ENCODE data around the gene NEURL2. TPM values are rescaled to one million over a fixed set of nuclear protein-coding genes. Genes with fewer than 3 reads are reported as not detected.

The NEURL2 gene
- total RNA-seq, 4 donors from 2014 or later = 4.2 to 11.5 (median 5.7) TPM

GRCh38 chr20:45861221-45862075 lies 29.6 kb downstream of the NEURL2 start:
- no peak for TF ChIP-seq CTCF (IDR thresholded peaks at IDR 0.05)
- TF ChIP-seq POLR2A (IDR thresholded peaks at IDR 0.05) = no peak
- no peak for TF ChIP-seq POLR2AphosphoS5 (IDR thresholded peaks at IDR 0.05)
- TF ChIP-seq EP300 (IDR thresholded peaks at IDR 0.05) = no peak
- no peak for DNase-seq (ENCODE audit: low spot score in 2 of 2)
- Histone ChIP-seq H3K4me1 (peaks cover 14% of the 10 kb centered on the region), H3K9me3 (no peaks in the 10 kb centered on the region), H3K27me3 (no peaks in the 10 kb centered on the region), H3K36me3 (no peaks in the 10 kb centered on the region), H3K27ac (no peak overlapping the region), H3K4me3 (no peak overlapping the region)
- 93% methylated on average over 7 of the region's 7 CpGs for whole genome bisulfite sequencing

DNA sequence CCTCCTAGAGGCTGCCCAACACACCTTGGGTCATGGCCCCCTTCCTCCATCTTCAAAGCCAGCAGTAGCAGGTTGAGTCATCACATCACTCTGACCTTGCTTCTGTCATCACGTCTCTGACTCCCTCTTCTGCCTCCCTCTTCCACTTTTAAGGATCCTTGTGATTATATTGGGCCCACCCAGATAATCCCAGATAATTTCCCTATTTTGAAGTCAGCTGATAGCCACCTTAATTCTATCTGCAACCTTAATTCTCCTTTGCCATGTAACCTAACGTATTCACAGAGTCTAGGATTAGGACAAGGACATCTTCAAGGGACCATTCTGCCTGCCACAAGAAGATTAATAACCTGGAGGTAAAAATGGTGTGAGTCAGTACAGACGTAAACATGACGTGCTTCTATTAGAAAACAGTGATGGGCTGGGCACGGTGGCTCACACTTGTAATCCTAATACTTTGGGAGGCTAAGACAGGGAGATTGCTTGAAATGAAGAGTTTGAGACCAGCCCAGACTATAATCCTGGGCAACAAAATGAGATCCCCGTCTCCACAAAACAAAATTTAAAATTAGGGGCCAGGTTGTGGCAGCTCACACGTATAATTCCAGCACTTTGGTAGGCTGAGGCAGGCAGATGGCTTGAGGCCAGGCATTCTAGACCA lies 30.3 kb downstream of the NEURL2 start:
- H3K27ac ChIP-seq = no peak overlapping the region
- 69% methylated on average over 7 of the region's 7 CpGs for WGBS
- H3K4me3 ChIP-seq = no peak overlapping the region
- H3K36me3 ChIP-seq = no peaks in the 10 kb centered on the region
- H3K27me3 ChIP-seq = no peaks in the 10 kb centered on the region
- TF ChIP-seq POLR2AphosphoS5 (IDR thresholded peaks at IDR 0.05) (no peak), CTCF (IDR thresholded peaks at IDR 0.05) (no peak), POLR2A (IDR thresholded peaks at IDR 0.05) (no peak), EP300 (IDR thresholded peaks at IDR 0.05) (no peak)
- no peaks in the 10 kb centered on the region for H3K9me3 ChIP-seq
- no peak for DNase-seq (ENCODE audit: low spot score in 2 of 2)
- H3K4me1 ChIP-seq = peaks cover 22% of the 10 kb centered on the region

DNA sequence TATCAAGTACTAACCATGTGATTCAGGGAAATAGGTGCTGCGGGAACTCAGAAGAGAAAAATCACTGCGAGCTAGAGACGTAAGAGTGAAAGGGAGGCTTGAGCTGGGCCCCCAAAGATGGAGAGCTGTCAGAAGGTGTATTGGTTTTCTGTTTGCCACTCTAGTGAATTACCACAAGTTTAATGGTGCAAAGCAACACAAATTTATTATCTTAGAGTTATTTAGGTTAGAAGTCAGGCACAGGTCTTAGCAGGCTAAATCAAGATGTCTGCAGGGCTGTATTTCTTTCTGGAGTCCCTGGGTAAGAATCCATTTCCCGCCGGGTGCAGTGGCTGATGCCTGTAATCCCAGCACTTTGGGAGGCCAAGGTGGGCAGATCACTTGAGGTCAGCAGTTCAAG lies 31.1 kb downstream of the NEURL2 start:
- Histone ChIP-seq H3K36me3 (no peaks in the 10 kb centered on the region), H3K4me3 (no peak overlapping the region), H3K27me3 (no peaks in the 10 kb centered on the region), H3K27ac (no peak overlapping the region), H3K4me1 (peaks cover 29% of the 10 kb centered on the region), H3K9me3 (no peaks in the 10 kb centered on the region)
- no peak for DNase-seq (ENCODE audit: low spot score in 2 of 2)
- TF ChIP-seq POLR2AphosphoS5 (IDR thresholded peaks at IDR 0.05) (no peak), CTCF (IDR thresholded peaks at IDR 0.05) (no peak), EP300 (IDR thresholded peaks at IDR 0.05) (no peak), POLR2A (IDR thresholded peaks at IDR 0.05) (no peak)
- 92% methylated on average over 5 of the region's 5 CpGs for WGBS

DNA sequence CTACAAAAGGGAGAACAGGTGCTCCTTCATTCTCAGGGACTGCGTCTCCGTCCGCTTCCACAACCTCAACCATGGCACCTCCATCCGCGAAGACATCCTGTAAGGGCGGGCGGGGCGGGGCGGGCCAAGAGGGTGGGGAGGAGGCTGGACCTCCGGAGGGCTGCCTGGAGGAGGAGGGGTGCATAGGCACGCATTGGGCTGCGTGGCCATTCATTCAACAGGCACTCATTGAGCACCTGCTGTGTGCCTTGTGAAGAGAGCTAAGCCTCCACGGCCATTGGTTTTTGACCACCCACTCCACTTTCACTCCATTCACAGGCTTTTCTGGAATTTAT lies 33.2 kb downstream of the NEURL2 start:
- Histone ChIP-seq H3K36me3 (peaks cover 8% of the 10 kb centered on the region), H3K4me1 (peaks cover 32% of the 10 kb centered on the region), H3K9me3 (no peaks in the 10 kb centered on the region), H3K27ac (peak overlapping the region; percentile 52), H3K27me3 (no peaks in the 10 kb centered on the region), H3K4me3 (peak overlapping the region; percentile 79)
- TF ChIP-seq POLR2AphosphoS5 (IDR thresholded peaks at IDR 0.05) (no peak), EP300 (IDR thresholded peaks at IDR 0.05) (no peak), POLR2A (IDR thresholded peaks at IDR 0.05) (no peak), CTCF (IDR thresholded peaks at IDR 0.05) (no peak)
- no peak for DNase-seq (ENCODE audit: low spot score in 2 of 2)
- 15% methylated on average over 13 of the region's 13 CpGs for WGBS

Data from suprapubic skin (tissue), 4 donors.